ENCODE measurements around the gene HBP1. TPM values are rescaled to one million over a fixed set of nuclear protein-coding genes. Genes with fewer than 3 reads are reported as not detected.
"Not testable (repeated sequence)": the region's sequence is repeated elsewhere in the genome, so short reads cannot be mapped to it uniquely, and the experiment has no call there.

HBP1 gene
- total RNA-seq, 3 donors from 2014 or later: 166 to 269 (median 176) TPM

- H3K9me3 ChIP-seq: no peaks in the 10 kb centered on the region
- intact Hi-C loops (cut with DNase I; ENCODE audit: low total_unique reads): loop anchor here (5.0 kb wide), 2 partner anchors 308 to 348 kb away; no protein-coding TSS in a partner anchor
- TF ChIP-seq POLR2AphosphoS5 (IDR thresholded peaks at IDR 0.05) (no peak), POLR2A (IDR thresholded peaks at IDR 0.05) (no peak), CTCF (IDR thresholded peaks at IDR 0.05) (no peak)
- H3K4me3 ChIP-seq: no peak overlapping the region
- DNase-seq (ENCODE audit: low spot score in 2 of 2): no peak
- no peak overlapping the region for H3K27ac ChIP-seq
- H3K27me3 ChIP-seq: no peaks in the 10 kb centered on the region
- H3K36me3 ChIP-seq: no peaks in the 10 kb centered on the region
- H3K4me1 ChIP-seq: peaks cover 0 to 3% of the 10 kb centered on the region in 2 donors
These were observed 18.9 kb upstream of the HBP1 start for GRCh38 chr7:107149863-107150262.

GRCh38 chr7:107150375-107151073, 18.3 kb upstream of the HBP1 start:
- Histone ChIP-seq H3K36me3 (no peaks in the 10 kb centered on the region), H3K9me3 (no peaks in the 10 kb centered on the region), H3K27ac (no peak overlapping the region), H3K4me1 (peaks cover 0 to 3% of the 10 kb centered on the region in 2 donors), H3K27me3 (no peaks in the 10 kb centered on the region), H3K4me3 (no peak overlapping the region)
- TF ChIP-seq CTCF (IDR thresholded peaks at IDR 0.05) (peak; percentile 36 to 61 (median 58)), POLR2AphosphoS5 (IDR thresholded peaks at IDR 0.05) (no peak), POLR2A (IDR thresholded peaks at IDR 0.05) (no peak)
- intact Hi-C loops (cut with DNase I; ENCODE audit: low total_unique reads): no loop called here
- DNase-seq (ENCODE audit: low spot score in 2 of 2): peak; percentile 51 to 79

- TF ChIP-seq POLR2A (IDR thresholded peaks at IDR 0.05): no peak
- no peak for TF ChIP-seq POLR2AphosphoS5 (IDR thresholded peaks at IDR 0.05)
- TF ChIP-seq CTCF (IDR thresholded peaks at IDR 0.05): no peak
- intact Hi-C loops (cut with DNase I; ENCODE audit: low total_unique reads): no loop called here
- DNase-seq (ENCODE audit: low spot score in 2 of 2): no peak
These were observed 17.3 kb upstream of the HBP1 start for GRCh38 chr7:107151538-107151937.

GRCh38 chr7:107152011-107152410, 16.8 kb upstream of the HBP1 start:
- no peak overlapping the region for H3K4me3 ChIP-seq
- H3K4me1 ChIP-seq: peaks cover 0 to 3% of the 10 kb centered on the region in 2 donors
- no peak for TF ChIP-seq POLR2AphosphoS5 (IDR thresholded peaks at IDR 0.05)
- TF ChIP-seq CTCF (IDR thresholded peaks at IDR 0.05): no peak
- no peak for TF ChIP-seq POLR2A (IDR thresholded peaks at IDR 0.05)
- H3K27me3 ChIP-seq: no peaks in the 10 kb centered on the region
- H3K27ac ChIP-seq: no peak overlapping the region
- no peak for DNase-seq (ENCODE audit: low spot score in 2 of 2)
- no peaks in the 10 kb centered on the region for H3K36me3 ChIP-seq
- no peaks in the 10 kb centered on the region for H3K9me3 ChIP-seq
- intact Hi-C loops (cut with DNase I; ENCODE audit: low total_unique reads): no loop called here

More at GRCh38 chr7:107151538-107151937, 17.3 kb upstream of the HBP1 start:
- Histone ChIP-seq H3K4me3 (no peak overlapping the region), H3K4me1 (peaks cover 0 to 3% of the 10 kb centered on the region in 2 donors), H3K36me3 (no peaks in the 10 kb centered on the region), H3K9me3 (no peaks in the 10 kb centered on the region), H3K27ac (no peak overlapping the region), H3K27me3 (no peaks in the 10 kb centered on the region)

- intact Hi-C loops (cut with DNase I; ENCODE audit: low total_unique reads): no loop called here
- TF ChIP-seq CTCF (IDR thresholded peaks at IDR 0.05): no peak
- no peak for TF ChIP-seq POLR2A (IDR thresholded peaks at IDR 0.05)
- no peak for TF ChIP-seq POLR2AphosphoS5 (IDR thresholded peaks at IDR 0.05)
- no peaks in the 10 kb centered on the region for H3K4me1 ChIP-seq
- H3K4me3 ChIP-seq: no peak overlapping the region
- H3K9me3 ChIP-seq: no peaks in the 10 kb centered on the region
- H3K27me3 ChIP-seq: no peaks in the 10 kb centered on the region
- no peak overlapping the region for H3K27ac ChIP-seq
- H3K36me3 ChIP-seq: no peaks in the 10 kb centered on the region
- DNase-seq (ENCODE audit: low spot score in 2 of 2): no peak
These were observed 14.0 kb upstream of the HBP1 start for GRCh38 chr7:107154826-107155225.

GRCh38 chr7:107155726-107156125, 13.1 kb upstream of the HBP1 start:
- intact Hi-C loops (cut with DNase I; ENCODE audit: low total_unique reads); H3K27me3 ChIP-seq; H3K9me3 ChIP-seq; H3K36me3 ChIP-seq; H3K4me3 ChIP-seq; H3K27ac ChIP-seq; DNase-seq (ENCODE audit: low spot score in 2 of 2); H3K4me1 ChIP-seq: not testable (repeated sequence)
